Activated CD4-positive, CD25-positive, alpha-beta regulatory T cell treated with anti-CD3 and anti-CD28 coated beads, Interleukin-2, amount 50 U/mL, for 72 hours (primary cell): ENCODE results near the gene PRKCH.

Experiments used
- DNase-seq: peaks from one replicate; pipeline ENCODE4 v3.0.0; 2021

Gene PRKCH

GRCh38 chr14:61559641-61560201 is 238.3 kb downstream of the PRKCH start:
- DNase-seq, result no peak

GRCh38 chr14:61560323-61560722 is 238.9 kb downstream of the PRKCH start:
- no peak for DNase-seq

- no peak for DNase-seq
Measured at GRCh38 chr14:61561104-61561503, 239.7 kb downstream of the PRKCH start.

- DNase-seq, result no peak
Measured at GRCh38 chr14:61561657-61562276, 240.4 kb downstream of the PRKCH start.

GRCh38 chr14:61562321-61563161 is 241.2 kb downstream of the PRKCH start:
- no peak for DNase-seq

- DNase-seq, result no peak
Measured at GRCh38 chr14:61563162-61563511, 241.8 kb downstream of the PRKCH start.

- DNase-seq, result no peak
Measured at GRCh38 chr14:61563880-61564617, 242.7 kb downstream of the PRKCH start.

GRCh38 chr14:61564618-61565091 is 243.3 kb downstream of the PRKCH start:
- DNase-seq, result no peak

GRCh38 chr14:61565181-61565580 is 243.8 kb downstream of the PRKCH start:
- no peak for DNase-seq

- no peak for DNase-seq
Measured at GRCh38 chr14:61565836-61566536, 244.6 kb downstream of the PRKCH start.

- DNase-seq, result no peak
Measured at GRCh38 chr14:61566537-61567225, 245.3 kb downstream of the PRKCH start.

GRCh38 chr14:61567838-61568571 is 246.6 kb downstream of the PRKCH start:
- DNase-seq, result no peak

GRCh38 chr14:61568572-61569011 is 247.2 kb downstream of the PRKCH start:
- DNase-seq, result peak; percentile 63

- DNase-seq, result no peak
Measured at GRCh38 chr14:61569308-61569707, 247.9 kb downstream of the PRKCH start.

- no peak for DNase-seq
Measured at GRCh38 chr14:61569812-61570548, 248.6 kb downstream of the PRKCH start.

- no peak for DNase-seq
Measured at GRCh38 chr14:61570549-61571290, 249.3 kb downstream of the PRKCH start.

- DNase-seq, result no peak
Measured at GRCh38 chr14:61571917-61572316, 250.5 kb downstream of the PRKCH start.

- no peak for DNase-seq
Measured at GRCh38 chr14:61573321-61573720, 251.9 kb downstream of the PRKCH start.

- DNase-seq, result no peak
Measured at GRCh38 chr14:61573748-61574513, 252.6 kb downstream of the PRKCH start.
